CD4-positive, alpha-beta memory T cell (primary cell): ENCODE data around the gene ZNF277. TPM values are rescaled to one million over a fixed set of nuclear protein-coding genes. Genes with fewer than 3 reads are reported as not detected.

Experiments used
- CTCF ChIA-PET: fragments of 350-600 bp; sonication (Branson Sonifier 250); formaldehyde crosslinking; loops from one replicate; lab custom pipeline; 2021; ENCODE audit warnings: inconsistent platforms; ENCODE audit not compliant: partially characterized antibody; lab: Charles Lee
- POLR2A ChIA-PET: fragments of 350-600 bp; sonication (Branson Sonifier 250); formaldehyde crosslinking; loops from one replicate; lab custom pipeline; 2021; ENCODE audit not compliant: partially characterized antibody; lab: Charles Lee
- DNase-seq, 5 donors: peaks; one replicate each; pipeline versions ENCODE4 v3.0.0 to v3.0.0-alpha.2; 2020 to 2022; ENCODE audit warnings: mixed read lengths in 1 of 5
- H3K27ac ChIP-seq: one replicate; pipeline ENCODE4 v1.7.0; 2013; ENCODE audit warnings: low read depth, low read length
- H3K27me3 ChIP-seq: 2 replicates; pipeline ENCODE4 v1.7.0; 2013; ENCODE audit warnings: mild to moderate bottlenecking, low read length, moderate library complexity; ENCODE audit not compliant: insufficient read depth
- H3K36me3 ChIP-seq: 2 replicates; pipeline ENCODE4 v1.7.0; 2013; ENCODE audit warnings: mild to moderate bottlenecking, low read length, moderate library complexity; ENCODE audit not compliant: insufficient read depth
- H3K4me1 ChIP-seq: 2 replicates; pipeline ENCODE4 v1.7.0; 2013; ENCODE audit warnings: mild to moderate bottlenecking, low read length, moderate library complexity; ENCODE audit not compliant: insufficient read depth
- H3K4me3 ChIP-seq, 2 donors: one replicate each; pipeline ENCODE4 v1.7.0; 2013; ENCODE audit warnings: low read length in 2 of 2, mild to moderate bottlenecking in 1 of 2
- H3K9me3 ChIP-seq, 2 donors: one replicate each; pipeline ENCODE4 v1.7.0; 2013; ENCODE audit warnings: low read length in 2 of 2, control low read depth in 1 of 2; ENCODE audit not compliant: control insufficient read depth in 1 of 2
- H3K27ac Mint-ChIP-seq, 7 donors: one replicate each; pipeline ENCODE4 v1.8.0; 2020 to 2021; ENCODE audit warnings: mixed read lengths in 7 of 7, mild to moderate bottlenecking in 6 of 7, inconsistent platforms in 3 of 7, moderate library complexity in 3 of 7
- H3K27me3 Mint-ChIP-seq, 2 donors: one replicate each; pipeline ENCODE4 v1.8.0; 2020 to 2021; ENCODE audit warnings: mixed read lengths in 2 of 2
- H3K36me3 Mint-ChIP-seq, 2 donors: one replicate each; pipeline ENCODE4 v1.8.0; 2020 to 2021; ENCODE audit warnings: mixed read lengths in 2 of 2, inconsistent platforms in 1 of 2, mild to moderate bottlenecking in 1 of 2
- H3K4me1 Mint-ChIP-seq, 4 donors: one replicate each; pipeline ENCODE4 v1.8.0; 2020 to 2021; ENCODE audit warnings: mixed read lengths in 4 of 4, mild to moderate bottlenecking in 1 of 4
- H3K4me3 Mint-ChIP-seq, 8 donors: one replicate each; pipeline ENCODE4 v1.8.0; 2020 to 2021; ENCODE audit warnings: mixed read lengths in 8 of 8, mild to moderate bottlenecking in 7 of 8, moderate library complexity in 6 of 8, inconsistent platforms in 3 of 8
- H3K9me3 Mint-ChIP-seq, 8 donors: one replicate each; pipeline ENCODE4 v1.8.0; 2020 to 2021; ENCODE audit warnings: mixed read lengths in 8 of 8, mild to moderate bottlenecking in 5 of 8, inconsistent platforms in 3 of 8, moderate library complexity in 1 of 8
- intact Hi-C: fragments of 100-400 bp; cut with micrococcal nuclease; formaldehyde crosslinking; loops from one replicate; pipeline ENCODE4 v1.15.1; 2023
- polyA plus RNA-seq, 2 donors: library from polyadenylated mRNA; unstranded; fragments of 300-500 nt; fragmentation: Illumina TruSeq; gene quantifications; one replicate each; pipeline ENCODE4 v1.2.3, GENCODE V29; 2021
- total RNA-seq, 2 experiments: library from RNA; stranded (reverse); gene quantifications; one replicate each; pipeline ENCODE4 v1.2.3, GENCODE V29; 2021

Gene ZNF277
- total and polyA plus RNA-seq, 4 experiments from 2014 or later: 19.7 to 31.4 (median 25.9) TPM

DNA sequence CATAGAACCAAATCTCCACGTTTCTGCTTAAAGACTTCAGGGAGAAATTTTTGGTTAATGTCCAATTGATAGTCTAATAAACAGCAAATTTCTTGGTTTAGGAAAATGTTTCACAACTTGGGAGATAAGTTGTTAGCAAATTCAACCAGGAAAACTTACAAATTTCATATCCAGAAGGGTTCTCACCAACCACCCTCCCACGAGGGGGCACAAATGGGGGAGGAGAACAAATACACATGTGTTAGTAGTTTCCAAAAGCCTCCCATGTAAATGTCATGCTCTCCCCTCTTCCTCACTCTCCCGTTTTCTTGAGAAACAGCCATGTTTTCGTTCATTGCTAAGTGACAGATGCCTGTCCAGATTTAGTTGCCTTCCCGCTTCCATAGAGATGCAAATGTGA is 10.8 kb upstream of the ZNF277 start:
- Histone ChIP-seq H3K27me3 (peaks cover 4% of the 10 kb centered on the region), H3K4me1 (no peaks in the 10 kb centered on the region), H3K9me3 (no peaks in the 10 kb centered on the region), H3K36me3 (no peaks in the 10 kb centered on the region), H3K27ac (no peak overlapping the region), H3K4me3 (no peak overlapping the region)
- intact Hi-C loops: no loop called here
- ChIA-PET POLR2A (interaction anchor here (0.8 kb wide), 1 partner anchor 12 kb away, joined by 3 read pairs; no protein-coding TSS in a partner anchor), CTCF (no interaction called here)
- no peak for DNase-seq
- Mint-ChIP-seq H3K27me3 (peaks cover 21 to 51% of the 10 kb centered on the region in 2 donors), H3K4me1 (no peaks in the 10 kb centered on the region), H3K9me3 (peaks cover 0 to 4% (median 1%) of the 10 kb centered on the region in 8 donors), H3K4me3 (no peak overlapping the region), H3K36me3 (no peaks in the 10 kb centered on the region), H3K27ac (no peak overlapping the region)

DNA sequence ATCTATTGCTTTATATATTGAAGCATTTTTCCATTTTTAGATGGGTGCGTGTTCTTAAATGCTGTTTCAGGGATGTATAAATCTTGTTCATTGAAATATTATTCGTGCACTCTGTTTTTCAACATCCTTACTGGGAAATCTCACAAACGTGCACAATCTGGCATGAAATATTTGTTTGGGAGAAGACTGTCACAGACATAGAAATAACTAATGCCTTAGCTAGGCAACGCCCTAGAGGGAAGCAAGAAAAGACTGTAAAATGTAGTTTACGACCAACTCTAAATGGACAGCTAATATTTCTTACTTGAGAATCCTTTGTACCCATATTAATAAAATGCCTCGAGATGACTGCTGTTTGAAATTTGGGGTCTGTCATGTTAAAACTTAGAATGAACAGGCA is 9.2 kb upstream of the ZNF277 start:
- Histone ChIP-seq H3K4me1 (no peaks in the 10 kb centered on the region), H3K27me3 (peaks cover 18% of the 10 kb centered on the region), H3K36me3 (no peaks in the 10 kb centered on the region), H3K9me3 (no peaks in the 10 kb centered on the region), H3K4me3 (no peak overlapping the region), H3K27ac (no peak overlapping the region)
- H3K27me3 Mint-ChIP-seq: peaks cover 26 to 61% of the 10 kb centered on the region in 2 donors
- no peaks in the 10 kb centered on the region for H3K4me1 Mint-ChIP-seq
- intact Hi-C loops: no loop called here
- ChIA-PET CTCF (no interaction called here), POLR2A (no interaction called here)
- H3K4me3 Mint-ChIP-seq: no peak overlapping the region
- no peak overlapping the region for H3K27ac Mint-ChIP-seq
- H3K36me3 Mint-ChIP-seq: no peaks in the 10 kb centered on the region
- H3K9me3 Mint-ChIP-seq: peaks cover 0 to 4% (median 2%) of the 10 kb centered on the region in 8 donors
- no peak for DNase-seq

DNA sequence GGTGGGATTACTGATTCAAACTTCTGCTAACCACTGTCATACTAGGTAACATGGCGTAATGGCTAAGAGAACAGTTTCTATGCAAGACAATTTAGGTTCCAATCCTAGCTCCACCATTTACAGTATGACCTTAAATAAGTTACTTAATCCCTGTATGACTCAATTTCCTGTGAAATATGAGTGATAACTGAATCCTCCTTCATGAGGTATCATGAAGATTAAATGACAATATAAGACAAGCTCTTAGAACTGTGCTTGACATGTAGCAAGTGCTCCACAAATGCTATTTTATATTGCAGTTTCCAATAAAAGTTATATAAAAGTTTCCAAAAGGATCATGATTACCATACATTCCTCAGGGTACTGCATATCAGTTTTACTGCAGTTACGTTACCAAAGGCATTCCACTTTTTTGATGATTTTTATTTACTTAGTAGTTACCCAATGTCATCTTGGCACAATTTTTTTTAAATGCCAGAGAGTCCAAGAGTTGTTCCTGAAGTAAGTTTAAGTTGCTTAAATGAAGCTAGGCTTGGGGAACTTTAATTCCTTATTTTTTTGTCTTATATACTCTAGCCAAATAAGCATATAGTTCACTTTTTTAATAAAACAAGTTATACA is 7.3 kb upstream of the ZNF277 start:
- Histone ChIP-seq H3K4me3 (no peak overlapping the region), H3K9me3 (no peaks in the 10 kb centered on the region), H3K27me3 (peaks cover 30% of the 10 kb centered on the region), H3K36me3 (no peaks in the 10 kb centered on the region), H3K27ac (no peak overlapping the region), H3K4me1 (peaks cover 7% of the 10 kb centered on the region)
- Mint-ChIP-seq H3K36me3 (no peaks in the 10 kb centered on the region), H3K4me1 (peaks cover 7 to 9% (median 8%) of the 10 kb centered on the region in 4 donors), H3K9me3 (peaks cover 0 to 1% (median 0%) of the 10 kb centered on the region in 8 donors), H3K27me3 (peaks cover 34 to 58% of the 10 kb centered on the region in 2 donors), H3K4me3 (no peak overlapping the region), H3K27ac (no peak overlapping the region)
- DNase-seq: no peak
- ChIA-PET CTCF (no interaction called here), POLR2A (no interaction called here)
- intact Hi-C loops: no loop called here

DNA sequence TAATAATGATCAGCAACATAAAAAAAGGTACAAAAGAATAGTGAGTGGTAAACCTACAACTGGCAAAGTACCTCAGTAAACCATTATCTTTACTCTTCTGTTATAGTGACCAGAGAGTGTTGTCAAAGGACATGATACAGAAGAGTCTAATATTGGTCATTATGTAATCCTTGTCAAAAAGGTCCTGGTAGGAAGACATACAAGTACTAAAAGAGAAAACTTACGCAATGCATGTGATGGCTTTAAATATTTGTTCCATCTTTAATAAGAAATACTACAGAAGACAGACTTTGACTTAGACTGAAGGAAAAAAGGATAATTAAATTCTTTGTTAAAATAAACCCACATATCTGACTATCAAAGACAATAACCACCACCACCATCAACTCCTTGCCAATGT is 6.8 kb upstream of the ZNF277 start:
- Histone ChIP-seq H3K4me1 (peaks cover 12% of the 10 kb centered on the region), H3K36me3 (no peaks in the 10 kb centered on the region), H3K4me3 (no peak overlapping the region), H3K9me3 (no peaks in the 10 kb centered on the region), H3K27me3 (peaks cover 35% of the 10 kb centered on the region), H3K27ac (no peak overlapping the region)
- Mint-ChIP-seq H3K9me3 (peaks cover 0 to 1% (median 0%) of the 10 kb centered on the region in 8 donors), H3K4me3 (no peak overlapping the region), H3K4me1 (peaks cover 12 to 13% (median 13%) of the 10 kb centered on the region in 4 donors), H3K27ac (no peak overlapping the region), H3K27me3 (peaks cover 36 to 56% of the 10 kb centered on the region in 2 donors), H3K36me3 (no peaks in the 10 kb centered on the region)
- no peak for DNase-seq
- ChIA-PET POLR2A (no interaction called here), CTCF (no interaction called here)
- intact Hi-C loops: no loop called here

DNA sequence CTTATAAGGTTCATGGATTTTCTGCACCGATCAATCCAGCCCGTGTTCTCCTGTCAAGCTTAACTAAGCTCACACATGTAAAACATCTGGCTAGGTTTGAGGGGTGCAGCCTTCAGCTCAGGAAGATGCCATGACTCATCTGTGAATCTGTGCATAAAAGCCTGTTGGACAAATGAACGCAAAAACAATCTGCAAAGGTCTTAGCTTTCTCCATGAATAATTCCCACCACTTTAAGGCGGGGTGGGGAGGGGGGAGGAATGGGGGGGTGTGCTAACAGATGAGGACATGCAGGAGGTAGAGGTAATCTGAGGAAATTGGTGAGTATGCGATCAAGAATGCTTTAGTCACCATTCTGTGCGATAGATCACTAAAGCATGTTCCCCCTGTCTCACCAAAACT is 5.1 kb upstream of the ZNF277 start:
- Mint-ChIP-seq H3K27ac (no peak overlapping the region), H3K27me3 (peaks cover 31 to 48% of the 10 kb centered on the region in 2 donors), H3K36me3 (peaks cover 0 to 2% of the 10 kb centered on the region in 2 donors), H3K9me3 (peaks cover 0 to 1% (median 0%) of the 10 kb centered on the region in 8 donors), H3K4me3 (no peak overlapping the region), H3K4me1 (peaks cover 17 to 27% (median 20%) of the 10 kb centered on the region in 4 donors)
- Histone ChIP-seq H3K27me3 (peaks cover 35% of the 10 kb centered on the region), H3K36me3 (no peaks in the 10 kb centered on the region), H3K4me1 (peaks cover 22% of the 10 kb centered on the region), H3K9me3 (no peaks in the 10 kb centered on the region), H3K27ac (no peak overlapping the region), H3K4me3 (no peak overlapping the region)
- DNase-seq: no peak
- intact Hi-C loops: no loop called here
- POLR2A ChIA-PET: no interaction called here
- CTCF ChIA-PET: no interaction called here

DNA sequence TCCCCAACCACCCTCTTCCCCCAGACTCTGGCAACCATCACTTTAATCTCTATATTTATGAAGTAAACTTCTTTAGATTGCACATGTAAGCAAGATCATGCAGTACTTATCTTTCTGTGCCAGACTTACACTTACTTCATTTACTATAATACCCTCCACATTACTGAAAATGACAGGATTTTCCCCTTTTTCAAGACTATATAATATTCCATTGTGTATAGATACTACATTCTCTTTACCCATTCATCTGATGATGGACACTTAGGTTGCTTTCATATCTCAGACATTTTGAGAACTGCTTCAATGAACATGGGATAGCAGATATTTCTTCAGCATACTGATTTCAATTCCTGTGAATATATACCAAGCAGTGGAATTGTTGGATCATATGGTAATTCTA is 4.7 kb upstream of the ZNF277 start:
- Histone ChIP-seq H3K4me3 (no peak overlapping the region), H3K9me3 (no peaks in the 10 kb centered on the region), H3K36me3 (no peaks in the 10 kb centered on the region), H3K27ac (no peak overlapping the region), H3K4me1 (peaks cover 22% of the 10 kb centered on the region), H3K27me3 (peaks cover 35% of the 10 kb centered on the region)
- Mint-ChIP-seq H3K36me3 (peaks cover 0 to 6% of the 10 kb centered on the region in 2 donors), H3K4me3 (no peak overlapping the region), H3K27me3 (peaks cover 31 to 47% of the 10 kb centered on the region in 2 donors), H3K9me3 (peaks cover 0 to 1% (median 0%) of the 10 kb centered on the region in 8 donors), H3K4me1 (peaks cover 17 to 31% (median 22%) of the 10 kb centered on the region in 4 donors), H3K27ac (no peak overlapping the region)
- ChIA-PET POLR2A (no interaction called here), CTCF (no interaction called here)
- no peak for DNase-seq
- intact Hi-C loops: no loop called here

DNA sequence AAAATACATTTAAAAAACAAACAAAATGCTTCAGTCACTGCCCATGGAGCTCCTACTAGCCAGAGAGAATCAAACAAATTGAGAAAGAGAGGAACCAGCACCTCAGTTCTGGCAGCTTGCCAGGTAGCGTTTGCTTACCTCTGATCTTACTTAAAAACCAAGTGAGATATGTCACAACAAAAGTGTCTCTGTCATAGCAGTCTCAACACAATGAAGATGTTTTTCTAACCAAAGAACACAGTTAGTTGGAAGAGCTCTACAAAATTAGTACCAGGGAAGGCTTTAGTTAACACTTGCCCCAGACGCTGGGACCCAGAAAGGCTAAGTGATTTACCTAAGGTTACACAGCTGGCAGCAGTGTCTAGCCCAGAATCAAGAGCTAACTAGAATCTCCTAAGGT is 3.7 kb upstream of the ZNF277 start:
- ChIA-PET CTCF (no interaction called here), POLR2A (no interaction called here)
- H3K9me3 Mint-ChIP-seq: peaks cover 0 to 1% (median 0%) of the 10 kb centered on the region in 8 donors
- Histone ChIP-seq H3K36me3 (no peaks in the 10 kb centered on the region), H3K4me3 (no peak overlapping the region), H3K27ac (no peak overlapping the region), H3K27me3 (peaks cover 35% of the 10 kb centered on the region), H3K9me3 (no peaks in the 10 kb centered on the region), H3K4me1 (peaks cover 30% of the 10 kb centered on the region)
- H3K36me3 Mint-ChIP-seq: peaks cover 0 to 11% of the 10 kb centered on the region in 2 donors
- H3K27me3 Mint-ChIP-seq: peaks cover 27 to 40% of the 10 kb centered on the region in 2 donors
- intact Hi-C loops: no loop called here
- H3K4me1 Mint-ChIP-seq: peaks cover 23 to 41% (median 29%) of the 10 kb centered on the region in 4 donors
- peak in 3 of 5 donors; percentile 10 to 18 (median 16) for DNase-seq
- H3K27ac Mint-ChIP-seq: no peak overlapping the region
- H3K4me3 Mint-ChIP-seq: no peak overlapping the region
